Stimulated activated CD4-positive, alpha-beta T cell treated with anti-CD3 and anti-CD28 coated beads, Interleukin-12 subunit alpha, Interleukin-12 subunit beta, amount 100 ng/mL, for 48 hours (primary cell): ENCODE data around the gene CCNG2.
"Not testable (repeated sequence)": the region's sequence is repeated elsewhere in the genome, so short reads cannot be mapped to it uniquely, and the experiment has no call there.

Experiments used
- DNase-seq, 3 donors: peaks; one replicate each; pipeline ENCODE4 v3.0.0-alpha.2; 2020; ENCODE audit warnings: low read depth in 2 of 3, low spot score in 1 of 3

Gene CCNG2, protein sequence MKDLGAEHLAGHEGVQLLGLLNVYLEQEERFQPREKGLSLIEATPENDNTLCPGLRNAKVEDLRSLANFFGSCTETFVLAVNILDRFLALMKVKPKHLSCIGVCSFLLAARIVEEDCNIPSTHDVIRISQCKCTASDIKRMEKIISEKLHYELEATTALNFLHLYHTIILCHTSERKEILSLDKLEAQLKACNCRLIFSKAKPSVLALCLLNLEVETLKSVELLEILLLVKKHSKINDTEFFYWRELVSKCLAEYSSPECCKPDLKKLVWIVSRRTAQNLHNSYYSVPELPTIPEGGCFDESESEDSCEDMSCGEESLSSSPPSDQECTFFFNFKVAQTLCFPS

DNA sequence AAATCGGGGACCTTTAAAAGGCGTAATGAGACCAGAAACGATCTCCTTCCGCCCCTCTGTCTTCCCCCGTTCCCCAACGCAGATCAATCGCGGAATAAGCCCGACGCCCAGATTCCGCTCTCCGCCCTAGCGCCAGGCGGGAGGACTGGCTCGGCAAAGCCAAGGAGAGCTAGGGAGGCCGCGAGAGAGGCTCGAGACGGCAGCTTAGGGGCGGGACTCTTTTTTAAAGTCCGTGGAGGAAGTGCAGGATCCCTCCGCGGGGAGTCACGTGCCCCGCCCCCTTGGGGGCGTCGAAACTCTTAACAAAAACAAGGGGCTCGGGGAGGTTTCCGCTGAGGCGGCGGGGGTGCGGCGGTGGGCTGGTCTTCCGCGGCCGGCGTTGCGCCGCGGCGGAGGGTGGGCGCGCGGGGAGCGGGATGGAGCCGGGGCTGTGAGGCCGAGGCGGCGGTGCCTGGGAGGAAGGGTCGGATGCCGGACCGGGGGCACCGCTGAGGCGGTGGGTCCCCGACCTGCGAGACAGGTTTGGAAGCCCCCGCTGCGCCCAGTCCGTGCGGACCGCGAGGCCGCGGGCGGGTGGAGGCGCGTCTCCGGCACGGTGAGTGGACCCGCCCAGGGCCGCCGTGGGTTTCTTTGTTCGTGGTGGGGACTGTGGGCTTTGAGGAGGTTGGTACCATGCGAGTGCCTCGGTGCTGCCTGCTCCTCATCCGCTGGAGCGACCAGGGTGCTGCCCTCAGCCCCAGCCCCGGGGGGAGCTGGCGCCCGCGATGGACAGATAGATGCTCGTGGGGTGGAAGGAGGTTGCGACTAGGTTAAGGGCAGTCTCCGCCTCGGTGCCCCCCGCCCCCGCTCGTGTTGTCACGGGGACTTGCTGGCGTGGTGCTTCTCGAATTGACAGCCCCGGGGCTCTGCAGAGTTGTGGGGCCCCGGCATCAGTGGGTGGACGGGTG, at the start of gene CCNG2:
Gene CCNG2 (plus strand): TSS at position 296 of the 947 bp plus-strand sequence. CDS start 1,326 bp downstream, outside the sequence.
- DNase-seq, result peak; percentile 54 to 74 (median 64)

DNA sequence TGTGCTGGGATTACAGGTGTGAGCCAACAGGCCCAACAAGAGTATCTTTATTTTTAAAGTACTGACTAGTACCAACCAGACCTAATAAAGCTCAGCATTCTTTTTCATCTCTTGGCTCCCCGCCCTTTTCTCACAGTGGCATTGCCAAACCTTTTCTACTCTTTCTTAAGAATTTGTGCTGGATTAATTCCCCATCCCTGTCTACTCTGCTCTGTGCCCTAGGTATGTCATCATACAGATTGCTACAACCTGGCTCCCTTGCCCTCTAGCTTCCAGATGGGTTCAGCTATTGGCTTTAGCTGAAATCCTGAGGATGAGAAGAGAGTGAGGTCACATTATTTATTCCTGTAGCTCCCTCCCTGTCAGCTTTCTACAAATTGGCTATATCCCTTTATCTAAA, 46.3 kb upstream of the CCNG2 start:
- no peak for DNase-seq

DNA sequence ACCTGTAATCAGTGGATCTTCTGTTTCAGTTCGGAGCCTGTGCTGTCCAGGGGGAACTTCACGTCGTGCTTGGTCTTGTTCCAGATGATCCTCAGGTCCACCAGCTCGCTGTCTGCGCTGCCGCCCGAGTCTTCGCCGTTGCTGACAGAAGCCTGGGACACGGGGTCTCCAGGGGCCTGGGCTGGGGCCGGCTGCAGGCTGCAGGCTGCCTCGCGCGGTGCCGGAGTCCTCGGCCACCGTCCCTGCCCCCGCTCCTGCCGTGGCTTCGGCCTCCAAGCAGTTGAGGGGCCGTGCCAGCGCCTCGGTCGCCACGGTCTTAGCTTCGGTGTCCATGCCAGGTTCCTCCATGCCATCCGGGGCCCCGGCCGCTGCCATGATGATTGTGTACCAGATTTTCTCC, 43.9 kb upstream of the CCNG2 start:
- DNase-seq, result no peak

DNA sequence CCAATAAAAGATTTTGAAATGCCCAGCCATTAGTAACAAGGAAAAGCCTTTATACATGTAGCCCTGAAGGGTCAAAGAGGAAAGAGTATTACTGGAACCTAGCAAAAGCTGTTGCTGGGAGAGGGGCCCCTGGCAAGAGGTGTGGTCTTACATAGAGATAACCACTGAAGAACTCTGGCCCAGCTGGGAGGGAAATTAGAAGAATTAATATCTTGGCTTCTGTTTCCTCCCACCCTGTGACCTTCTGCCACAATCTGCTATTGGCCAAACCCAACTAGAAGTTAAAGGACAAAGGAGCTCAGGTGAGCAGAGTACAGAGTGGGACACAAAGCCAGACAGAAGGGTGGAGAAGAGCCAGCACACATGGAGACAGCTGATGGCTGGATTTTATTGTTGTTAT, 39.3 kb upstream of the CCNG2 start:
- DNase-seq, result no peak

DNA sequence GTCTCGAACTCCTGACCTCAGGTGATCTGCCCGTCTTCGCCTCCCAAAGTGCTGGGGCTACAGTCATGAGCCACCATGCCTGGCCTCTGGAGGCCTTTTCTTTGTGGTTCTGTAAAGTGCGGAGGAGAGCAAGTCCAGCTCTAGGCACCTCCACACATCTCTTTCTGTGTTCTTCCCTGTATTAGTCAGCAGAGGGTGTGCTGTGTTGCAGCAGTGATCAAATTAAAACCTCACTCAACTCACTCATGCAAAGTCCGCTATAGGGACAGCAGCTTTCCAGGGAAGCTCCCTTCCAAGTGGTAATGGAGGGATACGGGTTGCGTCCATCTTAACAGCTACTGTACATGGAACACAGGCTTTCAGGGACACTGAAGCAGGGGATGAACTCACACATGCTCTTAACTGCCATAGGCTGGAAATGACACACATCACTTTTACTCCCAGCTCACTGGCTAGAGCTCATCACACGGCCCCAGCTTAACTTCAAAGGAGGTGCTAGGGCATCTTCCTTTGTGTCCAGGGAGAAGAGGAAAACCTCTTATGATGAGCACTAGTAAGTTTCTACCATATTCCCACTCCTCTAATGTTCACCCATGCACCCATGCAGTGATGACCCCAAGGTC, 36.0 kb upstream of the CCNG2 start:
- DNase-seq, result no peak

DNA sequence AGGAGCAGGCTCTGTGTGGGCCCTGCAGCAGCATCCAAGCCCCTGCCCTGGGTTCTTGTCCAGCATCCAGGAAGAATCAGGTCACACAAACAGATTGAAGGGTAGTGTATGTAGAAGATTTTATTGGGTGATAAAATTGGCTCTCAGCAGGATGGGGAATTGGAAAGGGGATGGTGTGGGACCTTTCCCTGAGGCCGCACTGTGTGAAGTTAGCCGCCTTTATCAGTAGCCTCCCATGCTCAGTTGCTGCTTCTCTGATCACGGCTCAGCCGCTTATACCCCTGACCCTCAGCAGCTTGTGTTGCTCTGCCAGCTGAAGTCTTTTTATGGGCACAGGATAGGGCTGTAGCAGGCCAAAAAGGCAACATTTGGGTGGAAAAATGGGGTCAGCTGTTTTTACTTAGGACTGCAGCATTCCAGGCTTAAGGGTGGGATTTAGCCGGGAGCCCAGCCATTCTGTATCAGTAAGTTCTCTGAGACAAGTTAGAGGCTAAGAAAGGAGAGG, 35.2 kb upstream of the CCNG2 start:
- no peak for DNase-seq

DNA sequence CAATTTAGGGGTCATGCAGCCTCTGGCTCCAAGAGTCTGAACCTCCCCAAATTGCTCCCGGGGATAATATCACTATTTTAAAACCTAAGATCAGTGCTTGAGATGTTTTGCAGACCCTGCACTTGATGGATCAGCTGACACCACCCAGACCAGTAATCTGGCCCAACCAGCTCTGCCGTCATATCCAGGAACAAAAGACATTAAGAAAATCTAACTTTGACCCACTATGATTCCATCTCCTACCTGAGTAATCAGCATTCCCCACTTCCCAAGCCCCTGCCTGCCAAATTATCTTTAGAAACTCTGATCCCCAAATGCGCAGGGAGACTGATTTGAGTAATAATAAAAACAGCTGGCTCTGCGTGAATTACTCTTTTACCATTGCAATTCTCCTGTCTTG, 34.4 kb upstream of the CCNG2 start:
- DNase-seq, result no peak

DNA sequence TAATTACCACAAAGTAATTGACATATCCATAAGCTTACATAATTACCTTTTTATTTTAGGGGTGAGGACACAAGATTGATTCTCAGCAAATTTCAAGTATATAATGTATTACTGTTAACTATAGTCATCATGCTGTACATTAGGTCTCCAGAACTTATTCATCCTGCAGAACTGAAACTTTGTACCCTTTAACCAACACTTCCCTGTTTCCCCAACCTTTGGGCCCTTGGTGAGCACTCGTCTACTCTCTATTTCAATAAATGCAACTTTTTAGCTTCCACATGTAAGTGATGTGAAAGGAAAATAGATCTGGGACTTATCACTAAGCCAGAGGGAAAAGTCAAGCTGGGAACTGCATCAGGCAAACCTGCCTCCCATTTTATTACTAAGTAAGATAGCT, 33.6 kb upstream of the CCNG2 start:
- no peak for DNase-seq

DNA sequence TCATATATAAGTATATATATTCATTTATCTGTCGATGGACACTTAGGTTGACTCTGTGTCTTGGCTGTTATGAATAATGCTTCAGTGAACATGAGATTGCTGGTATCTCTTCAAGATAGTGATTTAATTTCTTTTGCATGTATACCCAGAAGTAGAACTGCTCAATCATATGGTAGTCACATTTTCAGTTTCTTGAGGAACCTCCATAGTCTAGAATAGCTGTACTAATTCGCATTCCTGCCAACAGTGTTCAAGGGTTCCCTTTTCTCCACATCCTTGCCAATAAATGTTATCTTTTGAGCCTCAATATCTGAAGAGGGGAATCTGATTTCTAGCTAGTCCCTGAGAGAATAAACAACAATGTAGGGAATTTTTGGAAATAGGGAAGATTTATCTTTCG, 32.4 kb upstream of the CCNG2 start:
- DNase-seq, result no peak

DNA sequence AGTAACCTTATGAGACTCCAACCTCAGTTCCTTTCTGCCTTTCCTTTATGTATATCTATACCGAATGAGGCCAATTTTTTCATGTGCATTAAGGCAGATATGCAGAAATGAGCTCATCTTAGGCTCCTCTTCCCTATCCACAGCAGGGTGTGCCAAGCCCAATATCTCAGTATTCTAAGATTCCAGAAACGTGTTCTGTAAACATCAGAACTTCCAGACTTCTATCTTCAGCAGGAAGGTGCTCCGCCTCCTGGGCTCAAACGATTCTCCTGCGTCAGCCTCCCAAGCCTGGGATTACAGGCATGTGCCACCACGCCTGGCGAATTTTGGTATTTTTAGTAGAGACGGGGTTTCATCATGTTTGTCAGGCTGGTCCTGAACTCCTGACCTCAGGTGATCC, 31.0 kb upstream of the CCNG2 start:
- DNase-seq, result no peak

DNA sequence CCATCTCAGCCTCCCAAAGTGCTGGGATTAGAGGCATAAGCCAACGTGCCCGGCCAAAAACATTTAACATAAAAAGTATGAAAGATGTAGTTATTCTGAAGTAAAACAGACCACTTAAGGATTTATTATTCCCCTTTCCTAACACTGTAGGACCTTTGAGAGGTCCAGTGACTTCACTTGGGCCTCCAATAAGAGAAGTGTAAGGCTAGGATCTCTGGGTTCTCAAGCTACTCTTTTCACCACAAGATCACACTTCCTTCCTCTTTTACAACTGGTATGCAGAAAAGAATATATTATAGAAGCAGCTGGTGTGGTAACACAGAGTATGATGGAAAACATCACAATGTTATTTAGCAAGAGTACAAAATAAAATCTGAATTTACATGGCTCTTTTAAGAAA, 30.2 kb upstream of the CCNG2 start:
- no peak for DNase-seq

DNA sequence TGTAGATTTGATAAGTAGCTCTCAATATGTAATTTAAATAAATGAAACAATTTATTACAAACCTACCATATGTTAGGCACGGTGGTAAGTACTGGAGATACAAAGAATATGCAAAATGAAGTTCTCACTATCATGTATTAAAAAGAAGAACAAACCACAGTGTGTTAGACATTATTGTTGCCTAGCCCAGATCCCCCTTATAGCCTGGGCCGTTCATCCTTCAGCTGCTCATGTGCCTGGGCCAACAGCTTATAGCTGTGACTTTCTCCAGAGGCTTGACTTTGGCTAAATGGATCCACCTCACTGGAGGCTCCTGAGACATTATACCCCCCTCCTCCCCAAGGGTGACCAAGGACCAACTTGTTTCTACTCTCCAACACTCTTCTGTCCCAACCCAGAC, 29.8 kb upstream of the CCNG2 start:
- no peak for DNase-seq

DNA sequence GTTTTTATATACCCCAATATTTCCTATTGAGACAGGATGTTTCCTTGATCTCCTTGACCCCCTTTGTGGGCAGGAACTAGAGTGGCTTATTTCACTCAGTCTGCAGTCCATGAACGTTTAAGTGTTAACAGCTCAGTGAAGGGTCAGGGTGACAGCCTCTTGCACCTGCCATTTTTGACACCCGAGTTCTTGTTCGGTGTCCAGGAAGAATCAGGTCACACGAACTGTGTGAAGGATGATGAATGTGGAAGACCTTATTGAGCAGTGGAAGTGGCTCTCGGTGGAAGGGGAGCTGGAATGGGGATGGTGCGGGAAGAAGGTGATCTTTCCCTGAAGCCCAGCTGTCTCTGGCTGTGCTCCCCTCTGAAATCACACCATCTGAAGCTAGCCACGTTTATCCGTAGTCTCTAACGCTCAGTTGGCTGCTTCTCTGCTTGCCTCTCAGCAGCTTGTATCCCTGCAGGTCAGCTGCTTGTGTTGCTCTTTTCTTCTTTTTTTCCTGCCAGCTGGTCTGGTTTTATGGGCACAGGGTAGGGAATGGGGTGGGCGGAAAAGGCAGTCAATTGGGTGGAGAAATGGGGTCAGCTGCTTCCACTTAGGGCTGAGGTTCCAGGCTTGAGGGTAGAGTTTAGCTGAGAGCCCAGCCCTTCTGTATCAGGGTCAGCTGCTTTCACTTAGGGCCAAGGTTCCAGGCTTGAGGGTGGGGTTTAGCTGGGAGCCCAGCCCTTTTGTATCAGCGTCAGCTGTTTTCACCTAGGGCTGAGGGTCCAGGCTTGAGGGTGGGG, 29.0 kb upstream of the CCNG2 start:
- DNase-seq, result no peak

DNA sequence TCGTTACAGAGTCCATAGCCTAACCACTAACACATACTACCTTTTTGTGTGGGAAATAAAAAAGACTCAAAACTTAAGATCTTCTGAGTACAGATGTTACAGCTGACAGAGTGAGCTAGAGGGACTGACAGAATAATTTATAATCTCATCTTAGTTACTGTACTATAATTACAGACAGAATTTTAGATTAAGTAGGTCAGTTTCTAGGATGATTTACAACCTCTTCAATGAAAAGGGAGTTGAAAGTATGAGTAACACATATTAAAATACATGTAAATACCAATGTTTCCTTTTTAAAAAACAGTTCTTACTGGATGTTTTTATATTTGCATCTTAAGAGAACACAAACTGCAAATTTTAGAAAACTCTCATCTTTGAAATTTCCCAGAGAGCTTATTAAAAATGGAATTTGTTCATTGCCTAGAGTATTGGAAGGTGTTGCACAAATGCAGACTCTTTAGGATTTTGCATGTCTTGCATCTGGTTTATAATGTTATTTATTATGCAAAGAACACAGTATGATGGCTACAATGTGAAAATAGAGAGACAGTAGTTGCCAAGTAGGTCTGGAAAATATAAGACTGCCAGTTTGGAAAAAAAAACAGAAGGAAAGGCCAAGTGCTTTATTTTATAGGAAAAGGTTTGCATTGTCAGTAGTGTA, 24.2 kb upstream of the CCNG2 start:
- DNase-seq, result no peak

DNA sequence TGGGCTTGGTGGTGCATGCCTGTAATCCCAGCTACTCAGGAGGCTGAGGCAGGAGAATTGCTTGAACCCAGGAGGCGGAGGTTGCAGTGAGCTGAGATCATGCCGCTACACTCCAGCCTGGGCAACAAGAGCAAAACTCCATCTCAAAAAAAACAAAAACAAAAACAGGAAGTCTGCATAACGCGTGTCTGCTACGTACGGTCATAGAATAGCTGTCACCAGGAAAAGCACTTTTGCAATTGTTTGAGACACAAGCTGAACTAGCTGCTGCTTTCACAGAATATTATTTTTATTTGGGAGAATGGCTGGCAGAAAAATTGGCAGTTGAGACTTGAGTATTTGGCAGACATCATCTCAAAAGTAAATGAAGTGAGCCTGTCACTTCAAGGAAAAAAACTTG, 19.6 kb upstream of the CCNG2 start:
- not testable (repeated sequence) for DNase-seq

DNA sequence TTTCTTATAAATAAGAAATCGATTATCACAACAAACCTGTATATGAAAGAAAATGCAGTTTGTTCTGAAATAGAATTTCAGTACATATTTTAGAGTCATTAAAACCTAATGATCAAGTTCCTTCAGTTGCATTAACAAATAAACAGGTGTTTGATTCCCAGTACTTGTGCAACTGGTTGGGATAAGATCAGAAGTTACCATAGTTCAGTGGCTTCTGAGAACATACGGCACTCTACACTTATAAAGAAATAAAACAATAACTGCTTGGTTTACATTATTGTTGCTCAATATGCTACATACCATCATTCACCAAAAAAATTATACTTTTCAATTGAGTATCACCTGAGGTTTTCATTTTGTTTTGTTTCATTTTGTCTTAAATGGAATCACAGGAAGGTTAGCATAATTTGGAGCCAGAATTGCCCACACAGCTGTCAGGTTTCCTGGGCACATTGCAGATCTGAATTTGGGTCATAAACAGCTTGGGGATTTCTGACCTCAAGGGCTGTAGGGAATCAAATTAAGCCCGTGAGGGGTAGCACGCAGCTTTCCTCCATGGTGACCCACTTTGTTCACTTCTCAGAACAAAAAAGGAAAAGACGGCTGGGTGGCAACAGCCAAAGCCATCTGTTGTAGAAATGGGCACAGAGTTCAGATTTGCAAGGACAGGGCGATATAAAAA, 14.9 kb upstream of the CCNG2 start:
- DNase-seq, result no peak

DNA sequence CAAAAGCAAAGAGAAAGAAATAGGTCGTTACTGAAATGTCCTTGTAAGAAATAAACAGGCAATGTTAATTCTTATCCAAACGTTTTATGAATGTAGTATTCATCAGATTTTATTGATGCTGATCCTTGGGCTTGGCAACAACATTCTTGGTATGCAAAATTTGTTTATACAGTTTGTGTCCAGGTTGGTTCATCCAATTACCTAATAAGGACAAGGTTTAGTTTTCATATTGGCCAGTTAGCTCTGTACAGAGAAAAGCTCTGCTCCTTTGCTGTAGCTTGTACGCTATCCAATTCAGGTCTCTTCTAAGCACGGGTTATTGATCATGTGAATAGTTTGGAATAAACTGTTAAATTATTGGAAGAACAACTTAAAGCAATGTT, 14.4 kb upstream of the CCNG2 start:
- no peak for DNase-seq

DNA sequence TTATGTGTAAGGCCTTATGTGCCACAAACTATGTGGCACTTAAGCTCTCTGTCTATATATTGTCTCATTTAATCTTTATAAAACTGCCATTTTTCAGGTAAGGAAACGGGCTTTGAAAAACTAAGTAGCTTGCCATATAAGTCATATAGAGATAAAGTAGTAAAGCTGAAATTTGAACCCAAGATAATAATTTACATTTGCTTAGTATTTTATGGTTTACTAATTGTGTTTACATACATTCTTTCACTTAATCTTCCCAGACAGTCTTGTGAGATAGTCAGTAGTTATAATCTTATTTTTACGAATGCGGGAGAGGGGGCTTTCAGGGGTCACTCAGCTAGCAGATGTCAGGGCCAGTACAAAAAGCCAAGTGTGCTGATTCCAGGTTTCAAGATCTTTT, 13.9 kb upstream of the CCNG2 start:
- DNase-seq, result no peak

DNA sequence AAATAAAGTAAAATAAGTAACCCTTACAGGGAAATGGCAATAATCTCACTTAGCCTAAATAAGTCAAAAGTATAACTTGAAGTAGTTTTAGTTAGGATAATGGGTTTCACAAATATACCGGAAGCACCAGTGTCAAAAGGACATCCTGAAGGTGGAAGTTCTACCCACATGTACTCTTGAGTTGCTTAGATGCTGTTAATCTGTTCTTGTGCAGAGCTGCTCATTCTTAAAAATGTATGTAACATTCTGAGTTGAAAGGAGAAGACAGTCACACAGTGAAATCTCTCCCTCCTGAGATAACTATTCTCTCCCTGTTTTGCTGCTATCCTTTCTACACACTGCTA, 11.2 kb upstream of the CCNG2 start:
- DNase-seq, result no peak
